HEK293T (cell line): ENCODE results near the gene ZFP14.

Source experiments
- ARNT ChIP-seq: fragments of 450-650 bp; IDR thresholded peaks from 2 replicates; pipeline ENCODE4 v1.6.1; 2017; ENCODE audit warnings: mild to moderate bottlenecking
- BHLHE40 ChIP-seq: fragments of 450-650 bp; IDR thresholded peaks from 2 replicates; pipeline ENCODE4 v1.6.1; 2016; ENCODE audit warnings: mild to moderate bottlenecking, moderate library complexity, borderline replicate concordance
- CTBP1 ChIP-seq: fragments of 450-650 bp; IDR thresholded peaks from 2 replicates; pipeline ENCODE4 v1.6.1; 2016; ENCODE audit warnings: borderline replicate concordance
- FOXK2 ChIP-seq: fragments of 450-650 bp; IDR thresholded peaks from 2 replicates; pipeline ENCODE4 v1.6.1; 2016; ENCODE audit warnings: mild to moderate bottlenecking
- FOXM1 ChIP-seq: fragments of 450-650 bp; IDR thresholded peaks from 2 replicates; pipeline ENCODE4 v1.6.1; 2017; ENCODE audit warnings: mild to moderate bottlenecking, borderline replicate concordance
- HDGF ChIP-seq: fragments of 450-650 bp; IDR thresholded peaks from 2 replicates; pipeline ENCODE4 v1.6.1; 2017; ENCODE audit warnings: antibody characterized with exemption, borderline replicate concordance
- L3MBTL2 ChIP-seq: fragments of 450-650 bp; conservative IDR thresholded peaks from 2 replicates; pipeline ENCODE4 v1.6.1; 2016; ENCODE audit warnings: mild to moderate bottlenecking
- LEF1 ChIP-seq: fragments of 450-650 bp; IDR thresholded peaks from 2 replicates; pipeline ENCODE4 v1.6.1; 2017; ENCODE audit warnings: mild to moderate bottlenecking, borderline replicate concordance
- SP1 ChIP-seq: fragments of 450-650 bp; IDR thresholded peaks from 2 replicates; pipeline ENCODE4 v1.6.1; 2017
- SUZ12 ChIP-seq: fragments of 450-650 bp; IDR thresholded peaks from 2 replicates; pipeline ENCODE4 v1.6.1; 2016; ENCODE audit warnings: mild to moderate bottlenecking
- ZNF384 ChIP-seq: fragments of 450-650 bp; IDR thresholded peaks from 2 replicates; pipeline ENCODE4 v1.6.1; 2016
- TF ChIP-seq, protein P1 (sequence below): fragments of 450-650 bp; IDR thresholded peaks from 2 replicates; pipeline ENCODE4 v1.6.1; 2016

- TF ChIP-seq SP1 (no peak), ZNF384 (no peak), FOXM1 (no peak), SUZ12 (no peak), FOXK2 (no peak), CTBP1 (no peak), ARNT (no peak), BHLHE40 (no peak), HDGF (no peak), L3MBTL2 (no peak), LEF1 (no peak)
- TF ChIP-seq, protein P1, sequence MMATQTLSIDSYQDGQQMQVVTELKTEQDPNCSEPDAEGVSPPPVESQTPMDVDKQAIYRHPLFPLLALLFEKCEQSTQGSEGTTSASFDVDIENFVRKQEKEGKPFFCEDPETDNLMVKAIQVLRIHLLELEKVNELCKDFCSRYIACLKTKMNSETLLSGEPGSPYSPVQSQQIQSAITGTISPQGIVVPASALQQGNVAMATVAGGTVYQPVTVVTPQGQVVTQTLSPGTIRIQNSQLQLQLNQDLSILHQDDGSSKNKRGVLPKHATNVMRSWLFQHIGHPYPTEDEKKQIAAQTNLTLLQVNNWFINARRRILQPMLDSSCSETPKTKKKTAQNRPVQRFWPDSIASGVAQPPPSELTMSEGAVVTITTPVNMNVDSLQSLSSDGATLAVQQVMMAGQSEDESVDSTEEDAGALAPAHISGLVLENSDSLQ, result no peak
Observed at GRCh38 chr19:36371886-36372285, 7.1 kb downstream of the ZFP14 start.
